Esophagus muscularis mucosa (tissue), 4 donors: ENCODE data around the gene LFNG. TPM values are rescaled to one million over a fixed set of nuclear protein-coding genes. Genes with fewer than 3 reads are reported as not detected.

Source experiments
- DNase-seq: peaks from one replicate; pipeline ENCODE4 v3.0.0-alpha.2; 2017; ENCODE audit errors: extremely low spot score
- H3K27ac ChIP-seq, 4 donors: fragments of 200-600 bp; sonication (generic); replicated peaks in 1 of 4; 1 replicate in 3 of 4; 2 replicates in 1 of 4; pipeline ENCODE4 v1.5.1; 2016 to 2019; ENCODE audit warnings: mild to moderate bottlenecking in 1 of 4
- H3K27me3 ChIP-seq, 4 donors: fragments of 200-600 bp; sonication (generic); one replicate each; pipeline versions ENCODE4 v1.5.1 to v1.6.0; 2016 to 2019
- H3K36me3 ChIP-seq, 4 donors: fragments of 200-600 bp; sonication (generic); one replicate each; pipeline ENCODE4 v1.5.1; 2016 to 2019
- H3K4me1 ChIP-seq, 4 donors: fragments of 200-600 bp; sonication (generic); one replicate each; pipeline ENCODE4 v1.5.1; 2016 to 2019
- H3K4me3 ChIP-seq, 4 donors: fragments of 200-600 bp; sonication (generic); 1 replicate in 2 of 4; 2 replicates in 2 of 4; pipeline ENCODE4 v1.5.1; 2016 to 2019; ENCODE audit warnings: mild to moderate bottlenecking in 4 of 4, moderate library complexity in 1 of 4
- H3K9me3 ChIP-seq, 4 donors: fragments of 200-600 bp; sonication (generic); 1 replicate in 3 of 4; 2 replicates in 1 of 4; pipeline ENCODE4 v1.5.1; 2016 to 2019
- EP300 ChIP-seq: sonication (generic); formaldehyde crosslinking; IDR thresholded peaks from one replicate; pipeline ENCODE4 v1.6.1; 2017; ENCODE audit warnings: antibody characterized with exemption
- POLR2A ChIP-seq: fragments of 450-650 bp; IDR thresholded peaks from one replicate; pipeline ENCODE4 v1.6.1; 2017; ENCODE audit warnings: antibody characterized with exemption, moderate library complexity, mild to moderate bottlenecking, low read depth
- POLR2AphosphoS5 ChIP-seq, 2 donors: sonication (generic); formaldehyde crosslinking; IDR thresholded peaks; one replicate each; pipeline ENCODE4 v1.6.1; 2017; ENCODE audit warnings: antibody characterized with exemption in 2 of 2
- WGBS: methylation state at CpG from one replicate; pipeline ENCODE4 v1.1.5; 2018; 5-methylcytosine and 5-hydroxymethylcytosine counted together
- intact Hi-C: fragments of 100-400 bp; cut with DNase I; formaldehyde crosslinking; loops from one replicate; pipeline ENCODE4 v1.15.1; 2023
- total RNA-seq, 4 donors: library from RNA; depleted of rRNA; stranded (reverse); fragments of >200 nt; gene quantifications; one replicate each; pipeline versions ENCODE4 v1.1.0 to v1.2.1, GENCODE V29; 2016
- TF ChIP-seq, protein P1 (sequence below), 3 experiments: fragments of 200-600 bp in 2 of 3; fragments of 450-650 bp in 1 of 3; sonication (generic) in 2 of 3; IDR thresholded peaks; one replicate each; pipeline ENCODE4 v1.5.1; 2017 to 2019; ENCODE audit warnings: antibody characterized with exemption in 3 of 3, mild to moderate bottlenecking in 2 of 3, moderate library complexity in 1 of 3

LFNG gene
- total RNA-seq, 4 donors from 2014 or later = 6.1 to 10.7 (median 8.3) TPM

DNA sequence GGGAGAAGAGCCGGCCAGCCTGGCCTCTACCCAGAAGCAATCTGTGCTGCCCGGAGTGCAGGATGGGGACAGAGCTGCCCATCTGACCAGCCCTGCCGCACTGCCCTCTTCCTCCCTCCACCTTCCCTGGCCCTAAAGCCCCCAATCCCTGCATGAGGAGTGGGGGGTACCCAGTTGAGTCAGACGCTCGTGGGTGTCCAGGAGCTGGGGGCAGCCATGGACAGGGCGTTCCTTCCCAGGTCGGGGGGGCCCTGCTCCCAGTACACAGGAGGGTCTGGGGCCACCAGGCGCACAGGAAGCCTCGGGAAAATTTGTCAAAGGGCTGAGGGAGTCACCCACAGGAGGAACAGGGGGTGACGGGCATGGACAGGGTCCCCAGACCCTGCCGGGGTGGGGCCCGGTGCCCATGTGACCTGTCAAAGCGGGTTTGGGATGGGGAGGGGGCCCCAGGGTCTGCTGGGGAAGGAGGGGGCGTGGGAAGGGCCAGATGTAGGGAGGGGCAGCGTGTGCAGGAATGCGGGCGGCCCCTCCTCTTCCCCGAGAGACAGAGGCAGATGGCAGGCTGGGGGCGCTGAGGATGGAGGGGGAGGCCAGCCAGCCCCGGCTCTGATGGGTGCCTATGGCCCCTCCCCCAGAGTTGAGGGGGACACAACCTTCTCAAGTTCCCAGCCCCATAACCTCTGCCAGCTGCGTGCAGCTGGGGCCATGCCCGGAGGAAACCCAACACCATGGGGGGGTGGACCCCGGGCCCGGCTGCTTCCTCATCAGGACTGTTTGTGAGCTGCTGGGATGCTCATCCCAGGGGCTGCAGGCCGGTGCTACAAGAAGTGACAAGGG is 21.9 kb upstream of the LFNG start:
- Histone ChIP-seq H3K4me1 (peaks cover 16 to 27% (median 23%) of the 10 kb centered on the region in 4 donors), H3K36me3 (no peaks in the 10 kb centered on the region), H3K27ac (no peak overlapping the region), H3K9me3 (no peaks in the 10 kb centered on the region), H3K27me3 (peaks cover 0 to 82% (median 4%) of the 10 kb centered on the region in 4 donors), H3K4me3 (no peak overlapping the region)
- TF ChIP-seq, protein P1, sequence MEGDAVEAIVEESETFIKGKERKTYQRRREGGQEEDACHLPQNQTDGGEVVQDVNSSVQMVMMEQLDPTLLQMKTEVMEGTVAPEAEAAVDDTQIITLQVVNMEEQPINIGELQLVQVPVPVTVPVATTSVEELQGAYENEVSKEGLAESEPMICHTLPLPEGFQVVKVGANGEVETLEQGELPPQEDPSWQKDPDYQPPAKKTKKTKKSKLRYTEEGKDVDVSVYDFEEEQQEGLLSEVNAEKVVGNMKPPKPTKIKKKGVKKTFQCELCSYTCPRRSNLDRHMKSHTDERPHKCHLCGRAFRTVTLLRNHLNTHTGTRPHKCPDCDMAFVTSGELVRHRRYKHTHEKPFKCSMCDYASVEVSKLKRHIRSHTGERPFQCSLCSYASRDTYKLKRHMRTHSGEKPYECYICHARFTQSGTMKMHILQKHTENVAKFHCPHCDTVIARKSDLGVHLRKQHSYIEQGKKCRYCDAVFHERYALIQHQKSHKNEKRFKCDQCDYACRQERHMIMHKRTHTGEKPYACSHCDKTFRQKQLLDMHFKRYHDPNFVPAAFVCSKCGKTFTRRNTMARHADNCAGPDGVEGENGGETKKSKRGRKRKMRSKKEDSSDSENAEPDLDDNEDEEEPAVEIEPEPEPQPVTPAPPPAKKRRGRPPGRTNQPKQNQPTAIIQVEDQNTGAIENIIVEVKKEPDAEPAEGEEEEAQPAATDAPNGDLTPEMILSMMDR (IDR thresholded peaks at IDR 0.05) = no peak
- TF ChIP-seq POLR2AphosphoS5 (IDR thresholded peaks at IDR 0.05) (no peak), POLR2A (no peak), EP300 (no peak)
- intact Hi-C loops = no loop called here
- DNase-seq = no peak
- WGBS = 39% methylated on average over 18 of the region's 25 CpGs

DNA sequence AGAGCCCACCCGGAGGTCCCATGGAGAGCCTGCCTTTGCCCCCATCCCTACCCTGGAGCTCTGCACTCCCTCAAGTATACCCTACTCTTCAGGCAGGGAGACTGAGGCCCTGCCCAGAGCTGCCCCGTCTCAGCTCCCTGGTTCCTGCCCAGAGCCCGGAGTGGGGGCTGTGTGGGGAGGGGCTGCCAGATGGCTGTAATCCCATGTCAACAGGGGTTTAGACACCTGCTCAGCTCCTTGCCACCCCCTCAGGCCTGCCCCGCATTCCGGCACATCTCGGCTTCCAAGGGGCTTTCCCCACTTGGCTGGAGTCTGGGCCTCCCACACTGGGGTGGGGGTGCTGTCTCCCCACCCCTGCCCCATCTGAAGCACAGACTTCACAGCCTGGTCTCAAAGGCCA is 20.9 kb upstream of the LFNG start:
- Histone ChIP-seq H3K4me3 (no peak overlapping the region), H3K27ac (no peak overlapping the region), H3K4me1 (peaks cover 12 to 18% (median 17%) of the 10 kb centered on the region in 4 donors), H3K27me3 (peaks cover 0 to 82% (median 4%) of the 10 kb centered on the region in 4 donors), H3K9me3 (no peaks in the 10 kb centered on the region), H3K36me3 (no peaks in the 10 kb centered on the region)
- DNase-seq = no peak
- no CpG with 5 or more reads among the region's 6 CpGs for WGBS
- TF ChIP-seq, protein P1 (IDR thresholded peaks at IDR 0.05) = no peak
- no peak for TF ChIP-seq POLR2AphosphoS5 (IDR thresholded peaks at IDR 0.05)
- no peak for TF ChIP-seq EP300
- no peak for TF ChIP-seq POLR2A
- intact Hi-C loops = no loop called here

DNA sequence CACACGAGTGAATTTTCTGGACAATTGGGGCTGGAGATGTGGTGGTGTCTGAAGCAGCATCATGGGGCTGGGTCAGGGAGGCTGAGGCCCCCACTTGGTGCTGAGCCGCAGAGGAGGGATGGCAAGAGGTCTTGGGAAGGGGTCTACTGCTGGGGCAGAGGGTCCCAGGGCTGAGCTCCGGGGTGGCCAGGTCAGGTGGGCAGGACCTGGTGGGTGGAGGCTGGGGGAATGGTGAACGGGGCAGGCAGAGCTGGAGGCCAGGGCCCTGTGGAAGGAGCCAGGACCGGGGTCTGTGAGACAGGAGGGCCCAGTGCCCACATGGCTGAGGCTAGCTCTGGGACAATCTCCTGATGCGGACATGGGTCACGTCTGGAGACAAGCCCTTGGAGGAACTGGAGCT is 20.4 kb upstream of the LFNG start:
- peaks cover 0 to 78% (median 4%) of the 10 kb centered on the region in 4 donors for H3K27me3 ChIP-seq
- 90% methylated on average over 7 of the region's 7 CpGs for WGBS
- intact Hi-C loops = no loop called here
- H3K36me3 ChIP-seq = no peaks in the 10 kb centered on the region
- H3K4me1 ChIP-seq = peaks cover 7 to 13% (median 12%) of the 10 kb centered on the region in 4 donors
- DNase-seq = no peak
- no peak for TF ChIP-seq POLR2A
- TF ChIP-seq, protein P1 (IDR thresholded peaks at IDR 0.05) = no peak
- no peak for TF ChIP-seq POLR2AphosphoS5 (IDR thresholded peaks at IDR 0.05)
- no peak for TF ChIP-seq EP300
- no peak overlapping the region for H3K4me3 ChIP-seq
- H3K9me3 ChIP-seq = no peaks in the 10 kb centered on the region
- no peak overlapping the region for H3K27ac ChIP-seq

DNA sequence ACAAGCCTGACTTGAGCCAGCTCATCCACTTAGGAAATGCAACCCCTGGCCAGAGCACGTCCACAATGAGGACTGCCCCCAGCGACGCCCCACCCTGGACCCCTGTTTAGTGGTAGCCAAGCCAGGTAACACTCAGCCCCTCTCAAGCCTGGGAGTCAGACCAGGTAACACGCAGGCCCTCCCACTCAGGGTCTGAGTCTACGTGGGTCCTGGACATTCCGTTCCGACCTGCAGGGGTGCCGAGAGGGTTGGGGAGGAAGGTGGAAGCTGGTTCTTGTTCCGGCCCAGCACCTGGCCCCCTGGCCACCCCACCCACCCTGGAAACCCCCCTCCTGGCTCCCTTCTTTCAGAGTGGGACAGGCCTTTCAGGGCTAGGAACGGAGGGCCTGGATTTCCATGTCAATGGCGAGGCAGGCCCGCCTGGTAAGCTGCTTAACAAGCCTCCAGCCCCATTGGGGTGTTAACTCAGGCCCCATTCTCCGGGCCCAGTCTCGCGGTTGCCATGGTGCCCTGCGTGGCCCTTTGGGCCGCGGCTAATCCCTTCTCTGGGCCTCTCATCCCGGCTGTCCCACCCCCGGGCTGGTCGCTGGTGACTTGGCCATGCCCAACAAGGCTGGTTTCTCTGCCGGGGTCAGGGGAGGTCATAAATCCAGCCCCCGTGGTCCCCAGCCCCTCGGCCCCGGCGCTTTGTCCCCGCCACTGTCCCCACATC is 19.7 kb upstream of the LFNG start:
- DNase-seq = no peak
- no peak for TF ChIP-seq POLR2AphosphoS5 (IDR thresholded peaks at IDR 0.05)
- TF ChIP-seq, protein P1 (IDR thresholded peaks at IDR 0.05) = no peak
- TF ChIP-seq EP300 = no peak
- no peak for TF ChIP-seq POLR2A
- Histone ChIP-seq H3K27ac (no peak overlapping the region), H3K4me3 (no peak overlapping the region), H3K36me3 (no peaks in the 10 kb centered on the region), H3K9me3 (no peaks in the 10 kb centered on the region), H3K4me1 (peaks cover under 1 to 11% (median 7%) of the 10 kb centered on the region in 4 donors), H3K27me3 (peaks cover 0 to 71% (median 4%) of the 10 kb centered on the region in 4 donors)
- intact Hi-C loops = no loop called here
- 90% methylated on average over 26 of the region's 27 CpGs for WGBS
